GM23248 (cell line): Measurements from ENCODE around the gene KIF7. TPM values are rescaled to one million over a fixed set of nuclear protein-coding genes. Genes with fewer than 3 reads are reported as not detected.

Source experiments
- DNase-seq: peaks from one replicate; pipeline ENCODE4 v3.0.0-alpha.2; 2015
- H2AFZ ChIP-seq: fragments of 200-600 bp; sonication (generic); 2 replicates; pipeline ENCODE4 v1.6.1; 2016; ENCODE audit warnings: antibody characterized with exemption
- H3F3A ChIP-seq: fragments of 200-600 bp; sonication (generic); 2 replicates; pipeline ENCODE4 v1.6.1; 2016; ENCODE audit warnings: mild to moderate bottlenecking, antibody characterized with exemption, mixed run types; ENCODE audit not compliant: insufficient read depth
- H3K27ac ChIP-seq: fragments of 200-600 bp; sonication (generic); 2 replicates; pipeline ENCODE4 v1.5.1; 2016; ENCODE audit warnings: mild to moderate bottlenecking
- H3K27me3 ChIP-seq: fragments of 200-600 bp; sonication (generic); replicated peaks from 2 replicates; pipeline ENCODE4 v1.6.1; 2016; ENCODE audit warnings: mild to moderate bottlenecking; ENCODE audit not compliant: insufficient read depth
- H3K36me3 ChIP-seq: fragments of 200-600 bp; sonication (generic); 2 replicates; pipeline ENCODE4 v1.6.1; 2016; ENCODE audit warnings: low read depth, mild to moderate bottlenecking
- H3K4me1 ChIP-seq: fragments of 200-600 bp; sonication (generic); 2 replicates; pipeline ENCODE4 v1.6.1; 2016; ENCODE audit warnings: mild to moderate bottlenecking; ENCODE audit not compliant: insufficient read depth
- H3K4me2 ChIP-seq: fragments of 200-600 bp; sonication (generic); one replicate; pipeline ENCODE4 v1.6.1; 2016; ENCODE audit warnings: mild to moderate bottlenecking; ENCODE audit not compliant: unreplicated experiment
- H3K4me3 ChIP-seq: fragments of 200-600 bp; sonication (generic); 2 replicates; pipeline ENCODE4 v1.5.1; 2016; ENCODE audit warnings: mild to moderate bottlenecking
- H3K79me2 ChIP-seq: fragments of 200-600 bp; sonication (generic); 2 replicates; pipeline ENCODE4 v1.6.1; 2016; ENCODE audit warnings: mild to moderate bottlenecking; ENCODE audit not compliant: insufficient read depth
- H3K9ac ChIP-seq: fragments of 200-600 bp; sonication (generic); 2 replicates; pipeline ENCODE4 v1.6.1; 2016; ENCODE audit warnings: mild to moderate bottlenecking
- H3K9me2 ChIP-seq: fragments of 200-600 bp; sonication (generic); 2 replicates; pipeline ENCODE4 v1.6.1; 2016; ENCODE audit warnings: mixed run types, mild to moderate bottlenecking, moderate library complexity; ENCODE audit not compliant: insufficient read depth
- H3K9me3 ChIP-seq: fragments of 200-600 bp; sonication (generic); one replicate; pipeline ENCODE4 v1.6.1; 2017; ENCODE audit warnings: low read depth
- H4K20me1 ChIP-seq: fragments of 200-600 bp; sonication (generic); 2 replicates; pipeline ENCODE4 v1.6.0; 2016; ENCODE audit not compliant: insufficient read depth
- EZH2 ChIP-seq: fragments of 200-600 bp; sonication (generic); IDR thresholded peaks from 2 replicates; pipeline ENCODE4 v1.6.1; 2018; ENCODE audit warnings: antibody characterized with exemption, mild to moderate bottlenecking; ENCODE audit not compliant: insufficient read depth, poor library complexity, severe bottlenecking
- EZH2phosphoT487 ChIP-seq: fragments of 200-600 bp; sonication (generic); IDR thresholded peaks from 2 replicates; pipeline ENCODE4 v1.6.1; 2018; ENCODE audit warnings: antibody characterized with exemption, moderate library complexity, mild to moderate bottlenecking, low read depth; ENCODE audit not compliant: insufficient read depth
- WGBS, 2 experiments: methylation state at CpG; one replicate each; pipeline ENCODE4 v1.1.6; 2015 to 2017; ENCODE audit warnings: low lambda C conversion rate in 2 of 2, low coverage in 1 of 2; ENCODE audit errors: missing lambda C conversion rate in 2 of 2; 5-methylcytosine and 5-hydroxymethylcytosine counted together
- in situ Hi-C: fragments of 300-500 bp; cut with MboI; formaldehyde crosslinking; loops from 2 replicates; pipeline ENCODE4 v1.15.0; 2020
- polyA plus RNA-seq: library from polyadenylated mRNA; unstranded; fragments of >200 nt; fragmentation: Nextera tagmentation; extraction: Ambion mirVana; gene quantifications from 2 replicates; pipeline ENCODE4 v1.2.1, GENCODE V29; 2016
- total RNA-seq: library from RNA; depleted of rRNA; stranded (reverse); fragments of >200 nt; shearing (Covaris generic); gene quantifications from 2 replicates; pipeline ENCODE4 v1.2.3, GENCODE V29; 2014

KIF7 gene
- total and polyA plus RNA-seq, 2 experiments from 2014 or later: 6.9 to 30.0 TPM

- in situ Hi-C loops: no loop called here
- H3K4me3 ChIP-seq: no peak overlapping the region
- no peak overlapping the region for H3K4me2 ChIP-seq
- peaks cover 24% of the 10 kb centered on the region for H3K36me3 ChIP-seq
- H3K27me3 ChIP-seq: no peaks in the 10 kb centered on the region
- DNase-seq: no peak
- no peaks in the 10 kb centered on the region for H3K9me2 ChIP-seq
- no peaks in the 10 kb centered on the region for H3K4me1 ChIP-seq
- 96 to 97% methylated on average over 15 to 16 of the region's 16 CpGs for WGBS, 2 experiments
- no peak overlapping the region for H3K27ac ChIP-seq
- no peak overlapping the region for H2AFZ ChIP-seq
- H4K20me1 ChIP-seq: no peaks in the 10 kb centered on the region
- H3K79me2 ChIP-seq: no peaks in the 10 kb centered on the region
- no peaks in the 10 kb centered on the region for H3K9me3 ChIP-seq
- TF ChIP-seq EZH2 (no peak), EZH2phosphoT487 (no peak)
- no peak overlapping the region for H3K9ac ChIP-seq
- no peaks in the 10 kb centered on the region for H3F3A ChIP-seq
Observed at GRCh38 chr15:89642106-89642505, 13.2 kb downstream of the KIF7 start.

GRCh38 chr15:89641053-89641452, 14.2 kb downstream of the KIF7 start:
- H3K9ac ChIP-seq: no peak overlapping the region
- peaks cover 20% of the 10 kb centered on the region for H3K36me3 ChIP-seq
- H2AFZ ChIP-seq: no peak overlapping the region
- no peaks in the 10 kb centered on the region for H3K27me3 ChIP-seq
- no peaks in the 10 kb centered on the region for H4K20me1 ChIP-seq
- H3F3A ChIP-seq: no peaks in the 10 kb centered on the region
- no peaks in the 10 kb centered on the region for H3K4me1 ChIP-seq
- WGBS, 2 experiments: 97 to 99% methylated on average over 5 of the region's 5 CpGs
- no peak overlapping the region for H3K4me2 ChIP-seq
- no peaks in the 10 kb centered on the region for H3K9me3 ChIP-seq
- no peaks in the 10 kb centered on the region for H3K9me2 ChIP-seq
- H3K27ac ChIP-seq: no peak overlapping the region
- in situ Hi-C loops: no loop called here
- H3K79me2 ChIP-seq: no peaks in the 10 kb centered on the region
- TF ChIP-seq EZH2phosphoT487 (no peak), EZH2 (no peak)
- H3K4me3 ChIP-seq: no peak overlapping the region
- no peak for DNase-seq

DNA sequence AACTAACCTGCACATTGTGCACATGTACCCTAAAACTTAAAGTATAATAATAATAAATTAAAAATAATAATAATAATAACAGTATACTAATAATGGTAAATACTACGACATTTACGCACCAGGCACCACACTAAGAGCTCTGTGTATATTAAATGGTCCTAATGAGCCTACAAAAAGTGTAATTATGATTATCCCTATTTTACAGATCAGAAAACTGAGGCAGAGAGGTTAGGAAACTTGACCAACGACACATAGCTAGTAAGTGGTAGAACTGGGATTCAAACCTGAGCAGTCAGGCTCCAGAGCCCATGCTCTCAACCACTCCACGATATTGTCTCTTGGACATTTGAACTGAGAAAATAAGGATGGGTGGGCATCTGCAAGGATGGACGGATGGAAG, 15.0 kb downstream of the KIF7 start:
- 87 to 91% methylated on average over 5 of the region's 5 CpGs for WGBS, 2 experiments
- in situ Hi-C loops: no loop called here
- Histone ChIP-seq H3F3A (no peaks in the 10 kb centered on the region), H3K36me3 (peaks cover 20% of the 10 kb centered on the region), H3K9me2 (no peaks in the 10 kb centered on the region), H3K9ac (no peak overlapping the region), H3K79me2 (no peaks in the 10 kb centered on the region), H3K27ac (no peak overlapping the region), H4K20me1 (no peaks in the 10 kb centered on the region), H2AFZ (no peak overlapping the region), H3K9me3 (no peaks in the 10 kb centered on the region), H3K4me1 (no peaks in the 10 kb centered on the region), H3K4me3 (no peak overlapping the region), H3K4me2 (no peak overlapping the region), H3K27me3 (no peaks in the 10 kb centered on the region)
- DNase-seq: no peak
- TF ChIP-seq EZH2phosphoT487 (no peak), EZH2 (no peak)

- Histone ChIP-seq H3F3A (no peaks in the 10 kb centered on the region), H2AFZ (no peak overlapping the region), H3K9ac (no peak overlapping the region), H3K79me2 (no peaks in the 10 kb centered on the region), H3K4me3 (no peak overlapping the region), H3K27me3 (no peaks in the 10 kb centered on the region), H3K9me2 (no peaks in the 10 kb centered on the region), H3K36me3 (peaks cover 24% of the 10 kb centered on the region; the same call in 1 of the 2 replicates), H3K4me1 (no peaks in the 10 kb centered on the region), H3K27ac (no peak overlapping the region), H4K20me1 (no peaks in the 10 kb centered on the region), H3K4me2 (no peak overlapping the region), H3K9me3 (no peaks in the 10 kb centered on the region)
- 92 to 93% methylated on average over 23 of the region's 23 CpGs for WGBS, 2 experiments
- DNase-seq: no peak
- TF ChIP-seq EZH2phosphoT487 (no peak), EZH2 (no peak)
- in situ Hi-C loops: no loop called here
Observed at GRCh38 chr15:89633585-89633984, 21.7 kb downstream of the KIF7 start.
